HG02571 (cell line): ENCODE results near the gene RFT1.
"Not testable (repeated sequence)": the region's sequence is repeated elsewhere in the genome, so short reads cannot be mapped to it uniquely, and the experiment has no call there.

Experiments used
- ATAC-seq: cut with Tn5 transposase; IDR thresholded peaks from one replicate; pipeline ENCODE4 v1.9.1; 2021; ENCODE audit warnings: mild to moderate bottlenecking, moderate library complexity; ENCODE audit not compliant: unreplicated experiment

RFT1 gene

GRCh38 chr3:53163444-53164387 is 33.5 kb upstream of the RFT1 start:
- ATAC-seq: no peak

GRCh38 chr3:53162672-53163443 is 32.6 kb upstream of the RFT1 start:
- no peak for ATAC-seq

GRCh38 chr3:53161820-53162671 is 31.8 kb upstream of the RFT1 start:
- no peak for ATAC-seq

GRCh38 chr3:53161450-53161819 is 31.2 kb upstream of the RFT1 start:
- ATAC-seq: no peak

- ATAC-seq: peak; percentile 40
These were observed 30.6 kb upstream of the RFT1 start, which contains the start of gene PRKCD for GRCh38 chr3:53160660-53161449. Gene PRKCD, plus strand, starts transcription at chr3:53161209. Its CDS starts 17,214 bp downstream, at chr3:53178423.

- no peak for ATAC-seq
These were observed 29.9 kb upstream of the RFT1 start for GRCh38 chr3:53160061-53160659.

- ATAC-seq: no peak
These were observed 29.2 kb upstream of the RFT1 start for GRCh38 chr3:53159156-53160060.

GRCh38 chr3:53158765-53159155 is 28.5 kb upstream of the RFT1 start:
- ATAC-seq: no peak

GRCh38 chr3:53157974-53158580 is 27.8 kb upstream of the RFT1 start:
- no peak for ATAC-seq

- no peak for ATAC-seq
These were observed 26.2 kb upstream of the RFT1 start for GRCh38 chr3:53156368-53156834.

- no peak for ATAC-seq
These were observed 25.5 kb upstream of the RFT1 start for GRCh38 chr3:53155760-53156159.

GRCh38 chr3:53154881-53155285 is 24.6 kb upstream of the RFT1 start:
- ATAC-seq: no peak

- no peak for ATAC-seq
These were observed 23.7 kb upstream of the RFT1 start for GRCh38 chr3:53153980-53154379.

- no peak for ATAC-seq
These were observed 23.1 kb upstream of the RFT1 start for GRCh38 chr3:53153264-53153823.

GRCh38 chr3:53151870-53152660 is 21.8 kb upstream of the RFT1 start:
- no peak for ATAC-seq

- no peak for ATAC-seq
These were observed 21.2 kb upstream of the RFT1 start for GRCh38 chr3:53151465-53151864.

GRCh38 chr3:53151086-53151438 is 20.8 kb upstream of the RFT1 start:
- not testable (repeated sequence) for ATAC-seq
